ENCODE results near the gene CD151.

CD151 gene

DNA sequence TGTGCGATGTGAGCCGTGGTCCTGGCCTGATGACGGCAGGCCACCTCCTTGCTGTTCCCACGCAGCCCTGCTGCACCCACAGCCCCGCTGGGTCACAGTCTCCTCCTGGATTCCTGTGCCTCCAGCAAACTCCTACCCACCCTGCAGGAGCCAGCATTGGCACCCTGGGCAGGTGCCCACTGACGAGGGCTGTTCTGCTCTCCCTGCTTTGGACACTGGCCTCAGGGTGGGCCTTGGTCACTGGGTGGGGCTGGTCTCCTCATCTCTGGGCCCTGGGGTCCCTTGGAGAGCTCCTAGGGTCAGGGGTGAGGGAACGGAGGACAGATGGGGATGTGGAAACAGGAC lies 22.6 kb downstream of the CD151 start:
- H3K4me3 Mint-ChIP-seq = no peak overlapping the region
- no peaks in the 10 kb centered on the region for H3K36me3 Mint-ChIP-seq (ENCODE audit: low read depth)
- no peak overlapping the region for H3K27ac Mint-ChIP-seq
- no peak for DNase-seq (ENCODE audit: low spot score)
- no peaks in the 10 kb centered on the region for H3K4me1 Mint-ChIP-seq (ENCODE audit: low read depth)
- H3K27me3 Mint-ChIP-seq (ENCODE audit: low read depth) = no peaks in the 10 kb centered on the region
- no peaks in the 10 kb centered on the region for H3K9me3 Mint-ChIP-seq

- no peak overlapping the region for H3K27ac Mint-ChIP-seq
- H3K9me3 Mint-ChIP-seq = no peaks in the 10 kb centered on the region
- H3K27me3 Mint-ChIP-seq (ENCODE audit: low read depth) = no peaks in the 10 kb centered on the region
- H3K4me3 Mint-ChIP-seq = no peak overlapping the region
- no peaks in the 10 kb centered on the region for H3K36me3 Mint-ChIP-seq (ENCODE audit: low read depth)
- H3K4me1 Mint-ChIP-seq (ENCODE audit: low read depth) = no peaks in the 10 kb centered on the region
- DNase-seq (ENCODE audit: low spot score) = no peak
Observed at GRCh38 chr11:855796-856195, 23.0 kb downstream of the CD151 start.

DNA sequence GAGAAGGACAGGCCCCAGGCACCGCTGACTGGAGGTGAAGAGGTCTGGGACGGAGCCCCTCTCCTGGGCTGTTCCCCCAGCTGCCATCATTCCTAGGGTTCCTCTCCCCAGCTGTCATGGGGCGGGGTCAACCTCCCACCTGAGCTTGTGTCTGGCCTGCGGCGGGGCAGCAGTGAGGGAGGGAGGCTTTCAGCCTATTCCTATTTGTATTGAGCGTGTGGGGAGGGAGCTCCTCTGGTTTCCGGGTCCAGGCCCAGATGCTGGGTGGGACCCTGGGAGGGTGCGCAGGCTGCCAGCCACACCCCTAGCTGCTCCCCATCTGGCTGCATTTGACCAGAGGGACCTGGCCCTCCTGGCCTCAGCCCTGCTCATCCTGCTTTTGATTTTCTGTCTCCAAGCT lies 23.6 kb downstream of the CD151 start:
- Mint-ChIP-seq H3K4me3 (no peak overlapping the region), H3K27me3 (ENCODE audit: low read depth) (no peaks in the 10 kb centered on the region)

DNA sequence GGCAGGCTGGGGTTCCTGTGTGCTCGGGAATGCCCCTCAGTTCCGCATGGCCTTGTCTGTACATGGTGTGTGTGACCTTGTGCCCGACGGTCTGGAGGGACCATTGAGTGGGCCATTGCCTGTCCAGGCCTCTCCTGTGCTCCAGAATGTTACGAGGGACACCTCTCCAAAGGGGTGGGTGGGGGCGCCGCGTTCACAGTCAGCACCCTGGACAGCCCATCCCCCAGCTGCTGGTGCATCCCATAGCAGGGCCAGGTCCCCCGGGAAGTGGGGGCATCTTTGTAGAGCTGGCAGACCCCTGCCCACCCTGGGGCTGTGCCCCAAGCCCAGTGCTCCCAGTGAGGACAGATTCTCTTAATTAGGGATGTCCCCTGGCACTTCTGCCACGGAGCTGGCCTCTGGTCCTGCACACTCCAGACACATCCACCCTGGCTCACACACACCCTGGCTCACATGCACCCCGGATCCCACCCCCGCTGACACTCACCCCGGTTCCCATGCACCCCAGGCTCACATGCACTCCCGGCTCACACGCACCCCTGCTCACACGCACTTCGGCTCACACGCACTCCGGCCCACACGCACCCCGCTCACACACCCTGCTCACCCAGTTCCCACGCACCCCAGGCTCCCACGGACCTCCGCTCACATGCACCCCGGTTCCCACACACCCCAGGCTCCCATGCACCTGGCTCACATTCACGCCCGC lies 25.5 kb downstream of the CD151 start:
- Mint-ChIP-seq H3K27ac (no peak overlapping the region), H3K36me3 (ENCODE audit: low read depth) (no peaks in the 10 kb centered on the region), H3K9me3 (no peaks in the 10 kb centered on the region), H3K4me1 (ENCODE audit: low read depth) (no peaks in the 10 kb centered on the region), H3K27me3 (ENCODE audit: low read depth) (no peaks in the 10 kb centered on the region), H3K4me3 (no peak overlapping the region)
- no peak for DNase-seq (ENCODE audit: low spot score)

More for the DNA sequence above, 23.6 kb downstream of the CD151 start:
- Mint-ChIP-seq H3K4me1 (ENCODE audit: low read depth) (no peaks in the 10 kb centered on the region), H3K9me3 (no peaks in the 10 kb centered on the region), H3K36me3 (ENCODE audit: low read depth) (no peaks in the 10 kb centered on the region), H3K27ac (no peak overlapping the region)
- DNase-seq (ENCODE audit: low spot score) = no peak

- Mint-ChIP-seq H3K4me3 (no peak overlapping the region), H3K9me3 (no peaks in the 10 kb centered on the region), H3K36me3 (ENCODE audit: low read depth) (no peaks in the 10 kb centered on the region), H3K4me1 (ENCODE audit: low read depth) (no peaks in the 10 kb centered on the region), H3K27ac (no peak overlapping the region), H3K27me3 (ENCODE audit: low read depth) (no peaks in the 10 kb centered on the region)
- no peak for DNase-seq (ENCODE audit: low spot score)
Observed at GRCh38 chr11:858762-859339, 26.1 kb downstream of the CD151 start.

DNA sequence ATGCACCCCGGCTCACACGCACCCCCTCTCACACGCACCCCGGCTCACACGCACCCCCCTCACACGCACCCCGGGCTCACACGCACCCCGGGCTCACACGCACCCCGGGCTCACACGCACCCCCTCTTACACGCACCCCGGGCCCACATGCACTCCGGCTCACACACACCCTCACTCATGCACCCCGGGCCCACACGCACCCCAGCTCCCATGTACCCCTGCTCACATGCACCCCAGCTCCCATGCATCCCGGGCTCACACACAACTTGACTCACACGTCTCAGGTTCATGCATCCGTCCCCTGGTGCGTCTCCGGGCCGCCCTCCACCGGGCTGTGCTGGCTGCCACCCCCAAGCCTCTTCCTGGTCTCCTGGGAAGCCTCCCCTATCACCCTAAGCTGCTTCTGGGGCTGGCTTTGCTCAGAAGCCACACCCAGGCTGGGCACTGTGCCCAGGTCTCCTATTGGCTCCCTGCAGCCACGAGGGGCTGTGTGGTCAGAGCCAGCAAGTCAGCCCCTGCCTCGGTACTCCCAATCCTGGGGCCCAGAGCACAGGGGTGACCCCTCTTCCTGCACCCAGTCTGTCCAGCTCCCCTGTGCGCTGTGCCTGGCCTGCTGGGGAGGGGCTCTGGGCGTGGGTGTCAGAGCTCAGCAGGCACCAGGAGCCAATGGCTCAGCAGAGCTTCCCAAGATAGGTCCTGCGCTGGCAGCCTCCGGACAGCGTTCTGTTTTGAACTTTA lies 26.8 kb downstream of the CD151 start:
- H3K4me3 Mint-ChIP-seq = no peak overlapping the region
- no peak overlapping the region for H3K27ac Mint-ChIP-seq
- no peaks in the 10 kb centered on the region for H3K36me3 Mint-ChIP-seq (ENCODE audit: low read depth)
- no peaks in the 10 kb centered on the region for H3K4me1 Mint-ChIP-seq (ENCODE audit: low read depth)
- no peak for DNase-seq (ENCODE audit: low spot score)
- H3K27me3 Mint-ChIP-seq (ENCODE audit: low read depth) = no peaks in the 10 kb centered on the region
- H3K9me3 Mint-ChIP-seq = no peaks in the 10 kb centered on the region

DNA sequence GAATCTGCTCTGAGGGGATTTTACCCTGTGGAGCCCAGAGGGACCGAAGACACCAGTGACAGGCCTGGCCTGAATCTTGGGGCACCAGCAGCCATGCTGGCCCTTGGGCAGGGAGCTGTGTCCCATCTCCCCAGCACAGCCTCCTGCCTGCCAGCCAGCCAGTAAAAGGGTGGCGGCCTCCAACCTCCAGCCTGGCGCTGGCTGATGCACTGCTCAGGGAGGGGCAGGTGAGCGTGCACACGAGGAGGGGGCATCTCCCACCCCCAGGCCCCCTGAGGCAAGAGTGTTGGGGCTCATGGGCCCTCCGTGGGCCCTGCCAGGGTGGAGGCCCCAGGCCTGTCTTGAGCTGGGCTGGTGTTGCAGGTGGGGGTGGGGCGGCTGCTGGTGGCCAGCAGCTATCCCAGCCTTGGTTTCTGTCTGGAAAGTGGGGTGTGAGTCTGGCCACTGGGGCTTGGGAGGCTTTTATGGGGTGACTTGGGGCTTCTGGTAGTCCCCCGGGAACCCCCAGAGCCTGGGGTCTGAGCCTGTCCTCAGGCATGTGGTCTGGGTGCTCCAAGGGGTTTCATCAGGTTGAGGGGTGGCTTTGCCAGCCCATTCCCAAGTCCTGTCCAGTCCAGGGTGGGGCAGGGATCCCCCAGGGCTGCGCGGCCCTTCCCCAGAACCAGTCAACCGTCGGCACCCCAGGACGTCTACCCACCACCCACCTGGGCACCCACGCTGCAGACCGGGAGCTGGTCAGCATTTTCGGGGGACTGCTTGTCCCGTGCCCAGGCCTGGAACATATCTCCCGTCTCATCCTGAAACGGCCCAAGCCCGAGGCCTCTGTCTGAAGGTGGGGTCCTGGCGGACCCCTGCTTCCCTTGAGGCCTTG lies 27.7 kb downstream of the CD151 start:
- no peaks in the 10 kb centered on the region for H3K9me3 Mint-ChIP-seq
- H3K4me1 Mint-ChIP-seq (ENCODE audit: low read depth) = no peaks in the 10 kb centered on the region
- H3K27me3 Mint-ChIP-seq (ENCODE audit: low read depth) = no peaks in the 10 kb centered on the region
- no peak for DNase-seq (ENCODE audit: low spot score)
- H3K27ac Mint-ChIP-seq = no peak overlapping the region
- no peaks in the 10 kb centered on the region for H3K36me3 Mint-ChIP-seq (ENCODE audit: low read depth)
- no peak overlapping the region for H3K4me3 Mint-ChIP-seq

- Mint-ChIP-seq H3K9me3 (no peaks in the 10 kb centered on the region), H3K27me3 (ENCODE audit: low read depth) (no peaks in the 10 kb centered on the region), H3K4me1 (ENCODE audit: low read depth) (no peaks in the 10 kb centered on the region), H3K36me3 (ENCODE audit: low read depth) (no peaks in the 10 kb centered on the region), H3K27ac (no peak overlapping the region), H3K4me3 (no peak overlapping the region)
- no peak for DNase-seq (ENCODE audit: low spot score)
Observed at GRCh38 chr11:861105-861479, 28.3 kb downstream of the CD151 start.

DNA sequence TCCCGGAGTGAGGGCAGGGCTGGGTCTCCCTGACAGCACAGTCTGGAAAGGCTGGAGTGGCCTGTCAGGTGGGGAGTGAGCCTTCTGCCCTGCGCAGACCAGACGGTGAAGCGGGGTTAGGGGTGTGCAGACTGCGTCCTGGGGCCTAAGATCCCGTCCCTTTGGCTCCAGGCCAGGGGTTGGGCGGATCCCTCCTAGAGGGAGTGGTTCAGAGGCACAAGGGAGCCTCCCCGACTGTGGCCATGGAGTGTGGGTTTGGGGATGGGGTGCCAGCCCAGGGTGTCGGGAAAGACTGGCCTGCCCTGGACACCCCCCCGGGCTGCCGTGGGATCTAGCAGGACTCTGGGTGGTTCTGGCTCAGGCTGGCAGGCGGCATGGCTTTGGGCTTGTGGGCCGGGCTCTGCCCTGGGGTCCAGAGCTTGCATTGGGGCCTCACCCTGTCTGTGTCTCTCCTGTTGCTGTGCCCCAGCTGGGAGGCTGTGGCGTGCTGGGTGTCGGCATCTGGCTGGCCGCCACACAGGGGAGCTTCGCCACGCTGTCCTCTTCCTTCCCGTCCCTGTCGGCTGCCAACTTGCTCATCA lies 29.4 kb downstream of the CD151 start:
- H3K9me3 Mint-ChIP-seq = no peaks in the 10 kb centered on the region
- H3K4me1 Mint-ChIP-seq (ENCODE audit: low read depth) = no peaks in the 10 kb centered on the region
- H3K4me3 Mint-ChIP-seq = no peak overlapping the region
- H3K27me3 Mint-ChIP-seq (ENCODE audit: low read depth) = no peaks in the 10 kb centered on the region
- DNase-seq (ENCODE audit: low spot score) = no peak
- H3K36me3 Mint-ChIP-seq (ENCODE audit: low read depth) = no peaks in the 10 kb centered on the region
- no peak overlapping the region for H3K27ac Mint-ChIP-seq

GRCh38 chr11:862696-863022 lies 29.9 kb downstream of the CD151 start:
- H3K4me3 Mint-ChIP-seq = no peak overlapping the region
- no peaks in the 10 kb centered on the region for H3K27me3 Mint-ChIP-seq (ENCODE audit: low read depth)
- no peaks in the 10 kb centered on the region for H3K36me3 Mint-ChIP-seq (ENCODE audit: low read depth)
- no peak overlapping the region for H3K27ac Mint-ChIP-seq
- no peaks in the 10 kb centered on the region for H3K9me3 Mint-ChIP-seq
- DNase-seq (ENCODE audit: low spot score) = no peak
- H3K4me1 Mint-ChIP-seq (ENCODE audit: low read depth) = no peaks in the 10 kb centered on the region

DNA sequence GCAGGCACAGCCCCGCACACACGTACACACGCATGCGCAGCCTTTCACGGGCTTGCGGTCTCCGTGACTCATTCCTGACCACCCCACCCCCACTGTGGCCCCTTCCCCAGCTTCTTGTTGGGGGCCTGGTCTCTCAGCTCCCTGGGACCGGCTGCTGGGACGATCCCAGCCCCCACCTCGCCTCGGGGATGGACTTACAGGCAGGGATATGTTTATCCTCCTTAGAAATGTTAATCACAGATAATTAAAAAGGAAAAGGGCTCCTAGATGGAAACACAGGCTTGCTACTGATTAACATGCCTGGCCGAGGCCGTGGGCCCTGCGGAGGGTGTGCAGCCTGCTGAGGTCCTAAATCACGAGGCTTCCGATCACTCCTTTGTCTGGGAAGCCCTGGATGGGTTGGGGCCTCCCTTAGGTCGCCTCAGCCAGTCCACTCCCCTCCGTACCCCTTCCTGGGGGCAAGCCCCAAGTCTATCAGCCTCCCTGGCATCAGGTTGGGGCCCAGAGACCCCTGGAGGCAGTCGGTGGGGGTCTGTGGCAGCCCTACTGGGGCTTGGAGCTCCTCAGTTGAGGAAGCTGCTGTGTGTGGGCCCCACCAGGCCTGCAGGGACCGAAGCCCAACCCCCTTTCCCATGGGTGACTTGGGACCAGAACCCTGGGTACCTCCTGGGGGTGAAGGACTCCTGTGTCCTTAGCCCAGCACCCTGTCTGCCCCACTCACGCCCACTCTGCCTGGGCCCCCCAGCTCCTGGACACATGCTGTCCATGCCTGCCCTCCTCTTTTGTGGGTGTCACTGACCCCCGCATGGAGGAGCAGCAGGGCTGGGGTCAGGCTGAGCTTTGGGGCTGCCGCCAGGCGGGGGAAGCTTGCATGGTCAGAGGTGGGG lies 30.5 kb downstream of the CD151 start:
- H3K4me3 Mint-ChIP-seq = no peak overlapping the region
- no peak for DNase-seq (ENCODE audit: low spot score)
- H3K27me3 Mint-ChIP-seq (ENCODE audit: low read depth) = no peaks in the 10 kb centered on the region
- H3K36me3 Mint-ChIP-seq (ENCODE audit: low read depth) = no peaks in the 10 kb centered on the region
- H3K9me3 Mint-ChIP-seq = no peaks in the 10 kb centered on the region
- H3K27ac Mint-ChIP-seq = no peak overlapping the region
- no peaks in the 10 kb centered on the region for H3K4me1 Mint-ChIP-seq (ENCODE audit: low read depth)

- no peak overlapping the region for H3K27ac Mint-ChIP-seq
- no peaks in the 10 kb centered on the region for H3K9me3 Mint-ChIP-seq
- no peaks in the 10 kb centered on the region for H3K36me3 Mint-ChIP-seq (ENCODE audit: low read depth)
- no peak overlapping the region for H3K4me3 Mint-ChIP-seq
- DNase-seq (ENCODE audit: low spot score) = no peak
- no peaks in the 10 kb centered on the region for H3K27me3 Mint-ChIP-seq (ENCODE audit: low read depth)
- H3K4me1 Mint-ChIP-seq (ENCODE audit: low read depth) = no peaks in the 10 kb centered on the region
Observed at GRCh38 chr11:863910-864827, 31.4 kb downstream of the CD151 start.
